K562 (cell line): Measurements from ENCODE around the gene INCA1. TPM values are rescaled to one million over a fixed set of nuclear protein-coding genes. Genes with fewer than 3 reads are reported as not detected.
A peak's percentile ranks its signal among the peaks of the same experiment; 100 is the strongest.

Experiments used
- ATAC-seq: fragments of 200-7000 bp; cut with Tn5 transposase; 3 replicates; pipeline ENCODE4 v1.9.1; 2020; ENCODE audit warnings: moderate library complexity
- BruUV-seq: library from RNA; stranded (reverse); fragments of 400-500 nt; replicated peaks from 2 replicates; lab custom pipeline; 2021; lab: Mats Ljungman, UMichigan
- CTCF ChIA-PET: fragments of 300-600 bp; formaldehyde crosslinking; extraction: SDS; loops from one replicate; lab custom pipeline; 2021; ENCODE audit warnings: low intra/inter-chr PET ratio; lab: Yijun Ruan, JAX
- POLR2A ChIA-PET: fragments of 300-600, 350-650 bp; sonication (Branson Sonifier 250); formaldehyde crosslinking; extraction: SDS; loops from one replicate; lab custom pipeline; 2021; ENCODE audit warnings: antibody characterized with exemption, inconsistent platforms; lab: Yijun Ruan, JAX
- DNase-seq, 4 experiments: peaks; one replicate each; pipeline versions ENCODE4 v3.0.0 to v3.0.0-alpha.2; 2011 to 2018; ENCODE audit warnings: low spot score in 3 of 4, mixed read lengths in 3 of 4; ENCODE audit errors: extremely low read depth in 1 of 4
- FAIRE-seq: peaks from 2 replicates; lab custom pipeline; 2011; peaks lifted over from hg19 to GRCh38; lab: Jason Lieb, UNC
- H2AFZ ChIP-seq: 2 replicates; pipeline ENCODE4 v1.6.0; 2011; ENCODE audit warnings: low read depth, low read length, control low read depth, inconsistent platforms
- H3K27ac ChIP-seq: fragments of 200-600 bp; 3 replicates; pipeline ENCODE4 v1.8.0; 2011; ENCODE audit warnings: low read depth, mild to moderate bottlenecking, control low read depth, inconsistent platforms, low read length, moderate library complexity, mixed read lengths; ENCODE audit errors: extremely low read depth
- H3K27me3 ChIP-seq, 2 experiments: fragments of 300-600 bp in 1 of 2; 2 replicates in 1 of 2; 3 replicates in 1 of 2; pipeline versions ENCODE4 v1.6.0 to v1.8.0; 2011; ENCODE audit warnings: inconsistent platforms in 2 of 2, low read length in 2 of 2, mild to moderate bottlenecking in 1 of 2, mixed read lengths in 1 of 2, moderate library complexity in 1 of 2; ENCODE audit not compliant: control insufficient read depth in 2 of 2, insufficient read depth in 2 of 2
- H3K36me3 ChIP-seq: fragments of 300-600 bp; 3 replicates; pipeline ENCODE4 v1.8.0; 2011; ENCODE audit warnings: mild to moderate bottlenecking, low read length, inconsistent platforms; ENCODE audit not compliant: control insufficient read depth, insufficient read depth
- H3K4me1 ChIP-seq, 2 experiments: fragments of 200-600 bp in 1 of 2; replicated peaks in 1 of 2; 2 replicates in 1 of 2; 3 replicates in 1 of 2; pipeline versions ENCODE4 v1.5.1 to v1.8.0; 2011; ENCODE audit warnings: inconsistent platforms in 2 of 2, low read length in 2 of 2, mild to moderate bottlenecking in 1 of 2, mixed read lengths in 1 of 2, moderate library complexity in 1 of 2; ENCODE audit not compliant: control insufficient read depth in 2 of 2, insufficient read depth in 2 of 2
- H3K4me2 ChIP-seq: 2 replicates; pipeline ENCODE4 v1.6.1; 2011; ENCODE audit warnings: low read length, control low read depth, inconsistent platforms, mixed read lengths; ENCODE audit not compliant: insufficient read depth
- H3K4me3 ChIP-seq: fragments of 200-600 bp; sonication (generic), shearing (Covaris generic); 2 replicates; pipeline ENCODE4 v1.5.1; 2016; ENCODE audit warnings: control low read depth, inconsistent platforms
- H3K79me2 ChIP-seq: fragments of 200-600 bp; 3 replicates; pipeline ENCODE4 v1.8.0; 2011; ENCODE audit warnings: low read length, inconsistent platforms; ENCODE audit not compliant: control insufficient read depth, insufficient read depth
- H3K9ac ChIP-seq, 2 experiments: 2 replicates each; pipeline versions ENCODE4 v1.6.0 to v1.6.1; 2011; ENCODE audit warnings: low read depth in 2 of 2, low read length in 2 of 2, control low read depth in 1 of 2, inconsistent platforms in 1 of 2, mild to moderate bottlenecking in 1 of 2, mixed read lengths in 1 of 2; ENCODE audit not compliant: insufficient read depth in 1 of 2
- H3K9me1 ChIP-seq: one replicate; pipeline ENCODE4 v1.6.0; 2011; ENCODE audit warnings: inconsistent platforms, mild to moderate bottlenecking, low read length, moderate library complexity; ENCODE audit not compliant: control insufficient read depth, insufficient read depth
- H3K9me3 ChIP-seq: replicated peaks from 2 replicates; pipeline ENCODE4 v1.5.1; 2011; ENCODE audit warnings: low read depth, low read length, inconsistent platforms; ENCODE audit not compliant: control insufficient read depth, insufficient read depth
- H4K20me1 ChIP-seq: replicated peaks from 2 replicates; pipeline ENCODE4 v1.6.1; 2011; ENCODE audit warnings: low read length, inconsistent platforms, mixed read lengths; ENCODE audit not compliant: control insufficient read depth, insufficient read depth
- ELF2 ChIP-seq: fragments of 250-450 bp; sonication (Bioruptor Pico); IDR thresholded peaks from 2 replicates; pipeline ENCODE4 v1.5.0; 2021; ENCODE audit warnings: mild to moderate bottlenecking
- FOXA1 ChIP-seq: fragments of 450-650 bp; IDR thresholded peaks from 2 replicates; pipeline ENCODE4 v1.6.1; 2016; ENCODE audit warnings: mild to moderate bottlenecking, borderline replicate concordance
- HMG20B ChIP-seq: fragments of 250-450 bp; sonication (Bioruptor Pico); IDR thresholded peaks from 2 replicates; pipeline ENCODE4 v1.5.0; 2021; ENCODE audit warnings: mild to moderate bottlenecking
- KDM5B ChIP-seq: fragments of 200-600 bp; sonication (generic); IDR thresholded peaks from 2 replicates; pipeline ENCODE4 v1.6.1; 2012; ENCODE audit warnings: low read depth, mild to moderate bottlenecking, moderate library complexity, low read length, control low read depth, inconsistent platforms; ENCODE audit not compliant: insufficient replicate concordance
- ZBTB40 ChIP-seq, 2 experiments: fragments of 450-650 bp in 1 of 2; sonication (generic) in 1 of 2; formaldehyde crosslinking in 1 of 2; IDR thresholded peaks; 2 replicates each; pipeline versions ENCODE4 v1.7.1 to v1.9.0; 2016 to 2022; ENCODE audit warnings: inconsistent platforms in 1 of 2, mild to moderate bottlenecking in 1 of 2, missing genetic modification reagents in 1 of 2
- ZNF24 ChIP-seq: fragments of 450-650 bp; IDR thresholded peaks from 2 replicates; pipeline ENCODE4 v1.6.1; 2016
- ZSCAN29 ChIP-seq: fragments of 450-650 bp; IDR thresholded peaks from 2 replicates; pipeline ENCODE4 v1.6.1; 2017
- WGBS: fragments of 100-300 bp; shearing (Covaris generic); methylation state at CpG from one replicate; pipeline ENCODE4 v1.1.6; 2016; ENCODE audit warnings: low coverage, mixed read lengths; ENCODE audit not compliant: insufficient coverage; ENCODE audit errors: missing lambda C conversion rate; 5-methylcytosine and 5-hydroxymethylcytosine counted together
- in situ Hi-C: fragments of 300-500 bp; cut with MboI; formaldehyde crosslinking; loops from 4 replicates; pipeline ENCODE4 v1.15.0; 2018; ENCODE audit warnings: inconsistent platforms, mixed read lengths
- intact Hi-C: fragments of 100-400 bp; cut with micrococcal nuclease; formaldehyde crosslinking; loops from 2 replicates; pipeline ENCODE4 v1.14.2; 2022
- polyA plus RNA-seq, 8 experiments: library from polyadenylated mRNA; depleted of rRNA in 4 of 8; stranded (reverse) in 5 of 8; unstranded in 3 of 8; fragments of >200 nt; fragmentation: Nextera tagmentation in 2 of 8; fragmentation: Illumina TruSeq in 1 of 8; extraction: Ambion mirVana in 2 of 8; extraction: Trizol in 1 of 8; gene quantifications; 2 replicates each; pipeline versions ENCODE4 v1.2.1 to v1.2.3, GENCODE V29; 2011 to 2014; ENCODE audit warnings: inconsistent platforms in 1 of 8, missing spikeins in 1 of 8
- total RNA-seq, 7 experiments: library from RNA; depleted of rRNA in 6 of 7; stranded (reverse); fragments of >200 nt in 6 of 7; fragmentation: Illumina TruSeq in 2 of 7; extraction: Trizol in 2 of 7; gene quantifications; 2 replicates each; pipeline versions ENCODE4 v1.2.1 to v1.2.3, GENCODE V29; 2011 to 2021; ENCODE audit warnings: low replicate concordance in 1 of 7

The INCA1 gene
- total and polyA plus RNA-seq, 9 of the 15 experiments (the other 6 are each of a cell fraction or from before 2014, with no cell fraction given) = 0.08 to 0.50 (median 0.13) TPM; not detected in 4

- POLR2A ChIA-PET = interaction anchor here (0.6 to 1.6 kb wide), 5 partner anchors 11 to 63 kb away, joined by 3 to 20 read pairs (median 3); partner anchors contain the start of genes ENO3 and PFN1
- in situ Hi-C loops = no loop called here
- Histone ChIP-seq H3K4me2 (peak overlapping the region; percentile 96), H3K4me1 (peaks cover 13 to 32% of the 10 kb centered on the region in 2 experiments; a peak in 4 of 5 replicates), H3K9me1 (no peaks in the 10 kb centered on the region), H3K79me2 (peaks cover 53% of the 10 kb centered on the region), H3K9ac (peak overlapping the region; percentile 95 to 98), H3K27ac (peak overlapping the region; percentile 90), H3K27me3 (no peaks in the 10 kb centered on the region), H3K36me3 (peaks cover 52% of the 10 kb centered on the region), H4K20me1 (no peaks in the 10 kb centered on the region), H3K9me3 (no peaks in the 10 kb centered on the region), H2AFZ (peak overlapping the region; percentile 64), H3K4me3 (peak overlapping the region; percentile 96)
- FAIRE-seq (no peak), DNase-seq (peak in 2 of 4 experiments; percentile 7 to 25), ATAC-seq (peak; percentile 1; the same call in 2 of the 3 replicates)
- CTCF ChIA-PET = no interaction called here
- TF ChIP-seq ELF2 (no peak), ZBTB40 (IDR thresholded peaks at IDR 0.05) (0 out of 2 replicates have a peak, but pooled peaks have one; percentile 28), ZBTB40 (CRISPR knock-in tag; IDR thresholded peaks at IDR 0.05) (no peak), KDM5B (peak; percentile 9), HMG20B (CRISPR knock-in tag) (no peak), ZNF24 (no peak), FOXA1 (no peak), ZSCAN29 (0 out of 2 replicates have a peak, but pooled peaks have one; percentile 12)
- intact Hi-C loops = no loop called here
- TSS peak; percentile 21 for BruUV-seq
- WGBS = 49% methylated on average over 16 of the region's 19 CpGs
Observed at GRCh38 chr17:4938688-4939545, 58.4 kb downstream of the INCA1 start.
